ENCODE measurements around the gene CSAG3. TPM values are rescaled to one million over a fixed set of nuclear protein-coding genes. Genes with fewer than 3 reads are reported as not detected.
"Not testable (repeated sequence)": the region's sequence is repeated elsewhere in the genome, so short reads cannot be mapped to it uniquely, and the experiment has no call there.

Gene CSAG3
- total RNA-seq: 1 to 10 TPM in 1 of 8 experiments, not detected in 7; 4.6 TPM

DNA sequence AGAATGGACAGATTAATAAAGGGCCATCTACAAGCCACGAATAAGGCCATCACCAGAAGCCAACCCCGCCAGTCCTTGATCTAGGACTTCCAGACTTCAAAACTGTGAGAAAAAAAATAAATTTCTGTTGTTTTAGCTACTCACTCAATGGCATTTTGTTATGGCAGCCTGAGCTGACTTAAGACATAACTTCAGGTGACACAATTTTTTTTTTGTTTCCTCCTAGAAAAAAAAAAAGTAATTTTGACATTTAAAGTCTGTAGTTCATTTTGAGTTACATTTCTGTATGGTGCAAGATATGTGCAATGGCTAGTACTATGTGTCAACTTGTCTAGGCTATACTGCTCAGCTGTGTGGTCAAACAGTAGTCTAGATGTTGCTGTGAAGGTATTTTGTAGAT is at the start of gene CSAG3:
CSAG3 (plus strand) TSS at position 301 of the 400 bp plus-strand sequence.
- H3K4me1 ChIP-seq (replicated peaks in 1 of 2); ATAC-seq (replicated peaks in 6 of 8); H3K4me3 ChIP-seq; in situ Hi-C loops (cut with MboI; ENCODE audit: low pct_unique_long_range_greater_than_20kb in 2 of 9, low sequenced_read_pairs in 9 of 9, unreplicated experiment in 9 of 9); H3K27ac ChIP-seq: not testable (repeated sequence)
- WGBS, 10 experiments: no CpG with 5 or more reads among the region's 2 CpGs

DNA sequence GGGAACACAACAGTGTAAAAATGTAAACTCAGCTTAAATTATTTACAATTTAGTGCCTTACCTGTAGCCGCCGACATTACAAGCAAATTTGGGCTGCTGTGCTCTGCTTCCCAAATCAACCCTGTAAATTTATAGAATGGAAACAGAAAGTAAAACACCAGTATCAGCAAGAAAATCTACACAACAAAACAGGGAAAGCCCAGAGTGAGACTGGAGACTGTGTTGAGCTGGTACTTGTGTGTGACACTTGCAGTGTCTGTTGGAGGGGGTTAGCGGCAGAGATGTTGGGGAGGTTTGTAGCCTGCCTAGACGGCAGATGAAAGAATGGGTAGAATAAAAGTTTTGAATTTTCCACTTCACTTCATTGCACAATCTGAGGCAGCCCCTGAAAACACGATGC is 45.8 kb upstream of the CSAG3 start:
- H3K4me1 ChIP-seq (replicated peaks in 1 of 2); H3K4me3 ChIP-seq; ATAC-seq (replicated peaks in 6 of 8); in situ Hi-C loops (cut with MboI; ENCODE audit: low pct_unique_long_range_greater_than_20kb in 2 of 9, low sequenced_read_pairs in 9 of 9, unreplicated experiment in 9 of 9); H3K27ac ChIP-seq: not testable (repeated sequence)
- no CpG with 5 or more reads among the region's 5 CpGs for WGBS, 10 experiments

DNA sequence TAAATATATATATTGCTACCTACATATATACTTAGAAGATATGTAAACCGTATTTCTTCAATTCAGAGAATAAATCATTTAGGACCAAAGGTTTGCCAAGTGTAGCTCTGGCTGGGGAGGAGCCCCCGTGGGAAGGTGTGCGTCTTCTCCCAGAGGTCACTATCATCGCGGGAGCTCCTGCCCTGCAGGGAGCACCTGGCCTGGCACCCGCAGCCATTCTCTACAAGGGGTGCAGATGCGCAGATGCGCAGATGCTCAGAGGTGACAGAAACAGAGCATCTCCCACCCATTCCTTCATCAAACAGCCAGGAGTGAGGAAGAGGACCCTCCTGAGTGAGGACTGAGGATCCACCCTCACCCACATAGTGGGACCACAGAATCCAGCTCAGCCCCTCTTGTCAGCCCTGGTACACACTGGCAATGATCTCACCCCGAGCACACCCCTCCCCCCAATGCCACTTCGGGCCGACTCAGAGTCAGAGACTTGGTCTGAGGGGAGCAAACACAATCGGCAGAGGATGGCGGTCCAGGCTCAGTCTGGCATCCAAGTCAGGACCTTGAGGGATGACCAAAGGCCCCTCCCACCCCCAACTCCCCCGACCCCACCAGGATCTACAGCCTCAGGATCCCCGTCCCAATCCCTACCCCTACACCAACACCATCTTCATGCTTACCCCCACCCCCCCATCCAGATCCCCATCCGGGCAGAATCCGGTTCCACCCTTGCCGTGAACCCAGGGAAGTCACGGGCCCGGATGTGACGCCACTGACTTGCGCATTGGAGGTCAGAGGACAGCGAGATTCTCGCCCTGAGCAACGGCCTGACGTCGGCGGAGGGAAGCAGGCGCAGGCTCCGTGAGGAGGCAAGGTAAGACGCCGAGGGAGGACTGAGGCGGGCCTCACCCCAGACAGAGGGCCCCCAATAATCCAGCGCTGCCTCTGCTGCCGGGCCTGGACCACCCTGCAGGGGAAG is 44.9 kb upstream of the CSAG3 start, which contains the start of gene MAGEA2B:
MAGEA2B (plus strand) TSS at position 814 of the 973 bp plus-strand sequence. CDS start 2,479 bp downstream, outside the sequence.
- ATAC-seq (replicated peaks in 6 of 8): peak in 1 of 8 experiments; percentile 69

DNA sequence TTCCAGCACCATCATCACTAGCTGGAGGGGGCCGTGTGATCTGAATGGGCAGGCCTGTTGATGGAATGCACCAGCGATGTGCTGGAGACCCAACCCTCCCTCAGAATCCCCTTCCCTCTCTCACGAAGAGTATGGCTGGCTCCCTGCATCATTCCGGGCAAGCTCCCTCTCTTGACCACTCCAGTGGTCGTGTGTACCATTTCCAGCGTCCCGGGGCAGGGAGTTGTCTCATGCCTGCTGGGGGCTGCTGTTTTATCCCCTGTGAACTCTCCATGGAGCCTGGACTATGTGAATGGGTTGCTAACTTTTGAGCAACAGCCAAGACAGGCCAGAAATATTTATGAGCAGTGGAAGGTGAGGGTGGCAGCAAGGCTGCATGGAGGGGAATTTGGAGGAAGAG is 33.6 kb upstream of the CSAG3 start:
- Histone ChIP-seq H3K4me1 (replicated peaks in 1 of 2) (no peaks in the 10 kb centered on the region), H3K27ac (no peak overlapping the region), H3K4me3 (no peak overlapping the region)
- WGBS, 10 experiments: 5 to 40% methylated on average over 1 to 4 of the region's 7 CpGs; no CpG with 5 or more reads in 8 of the 10 experiments
- ATAC-seq (replicated peaks in 6 of 8): no peak
- in situ Hi-C loops (cut with MboI; ENCODE audit: low pct_unique_long_range_greater_than_20kb in 2 of 9, low sequenced_read_pairs in 9 of 9, unreplicated experiment in 9 of 9): no loop called here

More for the DNA sequence above, 44.9 kb upstream of the CSAG3 start, which contains the start of gene MAGEA2B:
- H3K27ac ChIP-seq; H3K4me1 ChIP-seq (replicated peaks in 1 of 2); H3K4me3 ChIP-seq; in situ Hi-C loops (cut with MboI; ENCODE audit: low pct_unique_long_range_greater_than_20kb in 2 of 9, low sequenced_read_pairs in 9 of 9, unreplicated experiment in 9 of 9): not testable (repeated sequence)
- WGBS, 10 experiments: no CpG with 5 or more reads among the region's 35 CpGs

DNA sequence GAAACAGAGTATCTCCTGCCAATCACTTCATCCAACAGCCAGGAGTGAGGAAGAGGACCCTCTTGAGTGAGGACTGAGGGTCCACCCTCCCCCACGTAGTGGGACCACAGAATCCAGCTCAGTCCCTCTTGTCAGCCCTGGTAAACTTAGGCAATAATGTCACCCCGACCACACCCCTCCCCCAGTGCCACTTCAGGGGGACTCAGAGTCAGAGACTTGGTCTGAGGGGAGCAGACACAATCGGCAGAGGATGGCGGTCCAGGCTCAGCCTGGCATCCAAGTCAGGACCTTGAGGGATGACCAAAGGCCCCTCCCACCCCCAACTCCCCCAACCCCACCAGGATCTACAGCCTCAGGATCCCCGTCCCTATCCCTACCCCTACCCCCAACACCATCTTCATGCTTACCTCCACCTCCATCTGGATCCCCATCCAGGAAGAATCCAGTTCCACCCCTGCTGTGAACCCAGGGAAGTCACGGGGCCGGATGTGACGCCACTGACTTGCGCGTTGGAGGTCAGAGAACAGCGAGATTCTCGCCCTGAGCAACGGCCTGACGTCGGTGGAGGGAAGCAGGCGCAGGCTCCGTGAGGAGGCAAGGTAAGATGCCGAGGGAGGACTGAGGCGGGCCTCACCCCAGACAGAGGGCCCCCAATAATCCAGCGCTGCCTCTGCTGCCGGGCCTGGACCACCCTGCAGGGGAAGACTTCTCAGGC is 25.6 kb upstream of the CSAG3 start, which contains the start of the genes CSAG1 and MAGEA12:
CSAG1 (minus strand) TSS at position 461 of the 715 bp plus-strand sequence. CDS start 1,261 bp downstream, outside the sequence.
MAGEA12 (plus strand) TSS at position 497 of the 715 bp plus-strand sequence. CDS start 2,405 bp downstream, outside the sequence.
- no peaks in the 10 kb centered on the region for H3K4me1 ChIP-seq (replicated peaks in 1 of 2)
- H3K27ac ChIP-seq: no peak within 1 kb of the TSS
- in situ Hi-C loops (cut with MboI; ENCODE audit: low pct_unique_long_range_greater_than_20kb in 2 of 9, low sequenced_read_pairs in 9 of 9, unreplicated experiment in 9 of 9): no loop called here
- ATAC-seq (replicated peaks in 6 of 8): no peak
- WGBS, 10 experiments: no CpG with 5 or more reads among the region's 21 CpGs
- no peak within 1 kb of the TSS for H3K4me3 ChIP-seq

DNA sequence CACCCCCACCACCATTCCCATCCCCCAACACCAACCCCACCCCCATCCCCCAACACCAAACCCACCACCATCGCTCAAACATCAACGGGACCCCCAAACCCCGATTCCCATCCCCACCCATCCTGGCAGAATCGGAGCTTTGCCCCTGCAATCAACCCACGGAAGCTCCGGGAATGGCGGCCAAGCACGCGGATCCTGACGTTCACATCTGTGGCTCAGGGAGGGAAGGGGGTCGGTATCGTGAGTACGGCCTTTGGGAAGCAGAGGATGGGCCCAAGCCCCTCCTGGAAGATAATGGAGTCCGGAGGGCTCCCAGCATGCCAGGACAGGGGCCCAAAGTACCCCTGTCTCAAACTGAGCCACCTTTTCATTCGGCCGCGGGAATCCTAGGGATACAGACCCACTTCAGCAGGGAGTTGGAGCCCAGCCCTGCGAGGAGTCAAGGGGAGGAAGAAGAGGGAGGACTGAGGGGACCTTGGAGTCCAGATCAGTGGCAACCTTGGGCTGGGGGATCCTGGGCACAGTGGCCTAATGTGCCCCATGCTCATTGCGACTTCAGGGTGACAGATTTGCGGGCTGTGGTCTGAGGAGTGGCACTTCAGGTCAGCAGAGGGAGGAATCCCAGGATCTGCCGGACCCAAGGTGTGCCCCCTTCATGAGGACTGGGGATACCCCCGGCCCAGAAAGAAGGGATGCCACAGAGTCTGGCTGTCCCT is 24.7 kb upstream of the CSAG3 start:
- ATAC-seq (replicated peaks in 6 of 8); H3K27ac ChIP-seq; in situ Hi-C loops (cut with MboI; ENCODE audit: low pct_unique_long_range_greater_than_20kb in 2 of 9, low sequenced_read_pairs in 9 of 9, unreplicated experiment in 9 of 9); H3K4me1 ChIP-seq (replicated peaks in 1 of 2); H3K4me3 ChIP-seq: not testable (repeated sequence)
- WGBS, 10 experiments: no CpG with 5 or more reads among the region's 22 CpGs

DNA sequence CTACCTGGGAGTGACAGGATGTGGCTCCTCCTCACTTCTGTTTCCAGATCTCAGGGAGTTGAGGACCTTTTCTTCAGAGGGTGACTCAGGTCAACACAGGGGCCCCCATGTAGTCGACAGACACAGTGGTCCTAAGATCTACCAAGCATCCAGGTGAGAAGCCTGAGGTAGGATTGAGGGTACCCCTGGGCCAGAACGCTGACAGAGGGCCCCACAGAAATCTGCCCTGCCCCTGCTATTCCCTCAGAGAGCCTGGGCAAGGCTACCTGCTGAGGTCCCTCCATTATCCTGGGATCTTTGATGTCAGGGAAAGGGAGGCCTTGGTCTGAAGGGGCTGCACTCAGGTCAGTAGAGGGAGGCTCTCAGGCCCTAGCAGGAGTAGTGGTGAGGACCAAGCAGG is 23.9 kb upstream of the CSAG3 start:
- Histone ChIP-seq H3K4me1 (replicated peaks in 1 of 2) (no peaks in the 10 kb centered on the region), H3K27ac (no peak overlapping the region), H3K4me3 (no peak overlapping the region)
- ATAC-seq (replicated peaks in 6 of 8): no peak
- WGBS, 10 experiments: 60% methylated on average over 1 of the region's 2 CpGs; no CpG with 5 or more reads in 9 of the 10 experiments
- in situ Hi-C loops (cut with MboI; ENCODE audit: low pct_unique_long_range_greater_than_20kb in 2 of 9, low sequenced_read_pairs in 9 of 9, unreplicated experiment in 9 of 9): no loop called here

DNA sequence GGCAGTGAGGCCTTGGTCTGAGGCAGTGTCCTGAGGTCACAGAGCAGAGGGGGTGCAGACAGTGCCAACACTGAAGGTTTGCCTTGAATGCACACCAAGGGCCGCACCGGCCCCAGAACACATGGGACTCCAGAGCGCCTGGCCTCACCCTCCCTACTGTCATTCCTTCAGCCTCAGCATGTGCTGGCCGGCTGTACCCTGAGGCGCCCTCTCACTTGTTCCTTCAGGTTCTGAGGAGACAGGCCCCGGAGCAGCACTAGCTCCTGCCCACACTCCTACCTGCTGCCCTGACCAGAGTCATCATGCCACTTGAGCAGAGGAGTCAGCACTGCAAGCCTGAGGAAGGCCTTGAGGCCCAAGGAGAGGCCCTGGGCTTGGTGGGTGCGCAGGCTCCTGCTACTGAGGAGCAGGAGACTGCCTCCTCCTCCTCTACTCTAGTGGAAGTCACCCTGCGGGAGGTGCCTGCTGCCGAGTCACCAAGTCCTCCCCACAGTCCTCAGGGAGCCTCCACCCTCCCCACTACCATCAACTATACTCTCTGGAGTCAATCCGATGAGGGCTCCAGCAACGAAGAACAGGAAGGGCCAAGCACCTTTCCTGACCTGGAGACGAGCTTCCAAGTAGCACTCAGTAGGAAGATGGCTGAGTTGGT is 23.0 kb upstream of the CSAG3 start:
- in situ Hi-C loops (cut with MboI; ENCODE audit: low pct_unique_long_range_greater_than_20kb in 2 of 9, low sequenced_read_pairs in 9 of 9, unreplicated experiment in 9 of 9): no loop called here
- WGBS, 10 experiments: 42% methylated on average over 6 of the region's 12 CpGs; no CpG with 5 or more reads in 9 of the 10 experiments
- Histone ChIP-seq H3K27ac (no peak overlapping the region), H3K4me3 (no peak overlapping the region), H3K4me1 (replicated peaks in 1 of 2) (no peaks in the 10 kb centered on the region)
- no peak for ATAC-seq (replicated peaks in 6 of 8)

DNA sequence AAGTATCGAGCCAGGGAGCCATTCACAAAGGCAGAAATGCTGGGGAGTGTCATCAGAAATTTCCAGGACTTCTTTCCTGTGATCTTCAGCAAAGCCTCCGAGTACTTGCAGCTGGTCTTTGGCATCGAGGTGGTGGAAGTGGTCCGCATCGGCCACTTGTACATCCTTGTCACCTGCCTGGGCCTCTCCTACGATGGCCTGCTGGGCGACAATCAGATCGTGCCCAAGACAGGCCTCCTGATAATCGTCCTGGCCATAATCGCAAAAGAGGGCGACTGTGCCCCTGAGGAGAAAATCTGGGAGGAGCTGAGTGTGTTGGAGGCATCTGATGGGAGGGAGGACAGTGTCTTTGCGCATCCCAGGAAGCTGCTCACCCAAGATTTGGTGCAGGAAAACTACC is 22.5 kb upstream of the CSAG3 start:
- H3K4me3 ChIP-seq; H3K27ac ChIP-seq; ATAC-seq (replicated peaks in 6 of 8); in situ Hi-C loops (cut with MboI; ENCODE audit: low pct_unique_long_range_greater_than_20kb in 2 of 9, low sequenced_read_pairs in 9 of 9, unreplicated experiment in 9 of 9); H3K4me1 ChIP-seq (replicated peaks in 1 of 2): not testable (repeated sequence)
- 34% methylated on average over 6 of the region's 12 CpGs; no CpG with 5 or more reads in 9 of the 10 experiments for WGBS, 10 experiments

DNA sequence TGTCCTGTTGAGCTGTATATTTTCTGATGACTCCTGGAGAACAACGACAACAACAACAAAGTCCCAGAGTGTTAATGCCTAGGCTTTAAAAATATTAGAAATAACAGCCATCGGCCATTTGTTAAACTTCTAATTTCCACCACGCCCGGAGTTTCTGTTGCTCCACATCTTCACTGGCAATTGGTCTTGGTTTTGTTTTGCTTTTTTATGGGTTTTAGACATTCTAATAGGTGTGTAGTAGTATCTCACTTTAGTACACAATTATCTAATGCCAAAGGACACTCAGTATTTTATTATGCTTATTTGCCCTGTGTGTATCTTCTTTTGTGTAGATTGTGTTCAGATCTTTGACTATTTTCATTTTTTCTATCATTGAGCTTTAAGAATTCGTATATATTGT is 20.5 kb upstream of the CSAG3 start:
- no peak for ATAC-seq (replicated peaks in 6 of 8)
- in situ Hi-C loops (cut with MboI; ENCODE audit: low pct_unique_long_range_greater_than_20kb in 2 of 9, low sequenced_read_pairs in 9 of 9, unreplicated experiment in 9 of 9): no loop called here

DNA sequence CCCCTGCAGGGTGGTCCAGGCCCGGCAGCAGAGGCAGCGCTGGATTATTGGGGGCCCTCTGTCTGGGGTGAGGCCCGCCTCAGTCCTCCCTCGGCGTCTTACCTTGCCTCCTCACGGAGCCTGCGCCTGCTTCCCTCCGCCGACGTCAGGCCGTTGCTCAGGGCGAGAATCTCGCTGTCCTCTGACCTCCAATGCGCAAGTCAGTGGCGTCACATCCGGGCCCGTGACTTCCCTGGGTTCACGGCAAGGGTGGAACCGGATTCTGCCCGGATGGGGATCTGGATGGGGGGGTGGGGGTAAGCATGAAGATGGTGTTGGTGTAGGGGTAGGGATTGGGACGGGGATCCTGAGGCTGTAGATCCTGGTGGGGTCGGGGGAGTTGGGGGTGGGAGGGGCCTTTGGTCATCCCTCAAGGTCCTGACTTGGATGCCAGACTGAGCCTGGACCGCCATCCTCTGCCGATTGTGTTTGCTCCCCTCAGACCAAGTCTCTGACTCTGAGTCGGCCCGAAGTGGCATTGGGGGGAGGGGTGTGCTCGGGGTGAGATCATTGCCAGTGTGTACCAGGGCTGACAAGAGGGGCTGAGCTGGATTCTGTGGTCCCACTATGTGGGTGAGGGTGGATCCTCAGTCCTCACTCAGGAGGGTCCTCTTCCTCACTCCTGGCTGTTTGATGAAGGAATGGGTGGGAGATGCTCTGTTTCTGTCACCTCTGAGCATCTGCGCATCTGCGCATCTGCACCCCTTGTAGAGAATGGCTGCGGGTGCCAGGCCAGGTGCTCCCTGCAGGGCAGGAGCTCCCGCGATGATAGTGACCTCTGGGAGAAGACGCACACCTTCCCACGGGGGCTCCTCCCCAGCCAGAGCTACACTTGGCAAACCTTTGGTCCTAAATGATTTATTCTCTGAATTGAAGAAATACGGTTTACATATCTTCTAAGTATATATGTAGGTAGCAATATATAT is 5.0 kb upstream of the CSAG3 start, which contains the start of gene MAGEA2:
MAGEA2 (minus strand) TSS at position 157 of the 965 bp plus-strand sequence. CDS start 2,479 bp downstream, outside the sequence.
- peak in 1 of 8 experiments; percentile 62 for ATAC-seq (replicated peaks in 6 of 8)
- H3K4me1 ChIP-seq (replicated peaks in 1 of 2); H3K4me3 ChIP-seq; in situ Hi-C loops (cut with MboI; ENCODE audit: low pct_unique_long_range_greater_than_20kb in 2 of 9, low sequenced_read_pairs in 9 of 9, unreplicated experiment in 9 of 9); H3K27ac ChIP-seq: not testable (repeated sequence)
- no CpG with 5 or more reads among the region's 35 CpGs for whole genome bisulfite sequencing, 10 experiments

More for the DNA sequence above, 20.5 kb upstream of the CSAG3 start:
- no peak overlapping the region for H3K4me3 ChIP-seq
- no peaks in the 10 kb centered on the region for H3K4me1 ChIP-seq (replicated peaks in 1 of 2)
- no peak overlapping the region for H3K27ac ChIP-seq
- WGBS, 10 experiments: 0 to 100% (median 36%) methylated on average over 1 to 5 of the region's 5 CpGs; no CpG with 5 or more reads in 4 of the 10 experiments
